Ovary (tissue), 9 donors: ENCODE data around the gene SEMA3B. TPM values are rescaled to one million over a fixed set of nuclear protein-coding genes. Genes with fewer than 3 reads are reported as not detected.

Experiments used
- DNase-seq, 5 donors: peaks; one replicate each; pipeline ENCODE4 v3.0.0-alpha.2; 2019 to 2020
- H3K27ac ChIP-seq, 2 donors: fragments of 200-600 bp; one replicate each; pipeline versions ENCODE4 v1.5.1 to v1.8.0; 2019 to 2022
- H3K27me3 ChIP-seq: fragments of 200-600 bp; one replicate; pipeline ENCODE4 v1.8.0; 2022
- H3K36me3 ChIP-seq: fragments of 200-600 bp; sonication (generic); one replicate; pipeline ENCODE4 v1.5.1; 2019
- H3K4me1 ChIP-seq: one replicate; pipeline ENCODE4 v1.8.1; 2013; ENCODE audit warnings: mild to moderate bottlenecking, moderate library complexity; ENCODE audit not compliant: insufficient read depth
- H3K4me3 ChIP-seq: fragments of 200-600 bp; sonication (generic); one replicate; pipeline ENCODE4 v1.5.1; 2017
- H3K9me3 ChIP-seq, 2 donors: fragments of 200-600 bp in 1 of 2; sonication (generic) in 1 of 2; one replicate each; pipeline versions ENCODE4 v1.5.1 to v1.8.1; 2013 to 2019; ENCODE audit warnings: mild to moderate bottlenecking in 1 of 2, moderate library complexity in 1 of 2
- EP300 ChIP-seq: sonication (generic); formaldehyde crosslinking; IDR thresholded peaks from one replicate; pipeline ENCODE4 v1.6.1; 2017; ENCODE audit warnings: antibody characterized with exemption
- POLR2A ChIP-seq: fragments of 450-650 bp; IDR thresholded peaks from one replicate; pipeline ENCODE4 v1.6.1; 2017; ENCODE audit warnings: antibody characterized with exemption, mild to moderate bottlenecking, moderate library complexity
- WGBS, 3 donors: extraction: QIAGEN DNeasy Blood & Tissue Kit in 1 of 3; methylation state at CpG; one replicate each; pipeline versions ENCODE4 v1.1.5 to v1.1.7; 2013 to 2017; 5-methylcytosine and 5-hydroxymethylcytosine counted together
- intact Hi-C, 4 donors: fragments of 100-400 bp; cut with DNase I; formaldehyde crosslinking; loops; one replicate each; pipeline versions ENCODE4 v1.11.0 to v1.15.1; 2022 to 2023
- polyA plus RNA-seq, 2 donors: library from polyadenylated mRNA; stranded (reverse); fragments of 200-250 nt in 1 of 2; fragments of 350-450 nt in 1 of 2; fragmentation: Illumina TruSeq in 1 of 2; extraction: RNeasy Lipid Tissue Mini Kit (QIAGEN cat#74804) in 1 of 2; gene quantifications; one replicate each; pipeline ENCODE4 v1.2.3, GENCODE V29; 2013 to 2014
- total RNA-seq, 7 donors: library from RNA; depleted of rRNA in 2 of 7; stranded (reverse); fragments of >200 nt in 2 of 7; fragmentation: NEBNext Ultra II Directional in 3 of 7; extraction: Animal tissue kit (Norgen Biotek cat#: 25700) in 3 of 7; gene quantifications; one replicate each; pipeline versions ENCODE4 v1.1.0 to v1.2.4, GENCODE V29; 2016 to 2023
- TF ChIP-seq, protein P1 (sequence below), 3 donors: fragments of 450-650 bp in 2 of 3; fragments of 200-600 bp in 1 of 3; IDR thresholded peaks; one replicate each; pipeline versions ENCODE4 v1.5.1 to v1.8.0; 2016 to 2022; ENCODE audit warnings: antibody characterized with exemption in 3 of 3, mild to moderate bottlenecking in 1 of 3
- donor health status: DM: no; HTN: no; CAD: no; lungs with moderate emphysema.
- donor health status: DM: no; HTN: no; CAD: no.
- donor health status: Bipolar disorder and iron deficiency.
- donor health status: DM: yes; HTN: yes; CAD: no.
- donor health status: DM: no; HTN: no; CAD: no.
- donor health status: DM: yes; HTN: yes; CAD: no.

The SEMA3B gene
- total and polyA plus RNA-seq, 9 donors: 5.0 to 224 (median 51.1) TPM

DNA sequence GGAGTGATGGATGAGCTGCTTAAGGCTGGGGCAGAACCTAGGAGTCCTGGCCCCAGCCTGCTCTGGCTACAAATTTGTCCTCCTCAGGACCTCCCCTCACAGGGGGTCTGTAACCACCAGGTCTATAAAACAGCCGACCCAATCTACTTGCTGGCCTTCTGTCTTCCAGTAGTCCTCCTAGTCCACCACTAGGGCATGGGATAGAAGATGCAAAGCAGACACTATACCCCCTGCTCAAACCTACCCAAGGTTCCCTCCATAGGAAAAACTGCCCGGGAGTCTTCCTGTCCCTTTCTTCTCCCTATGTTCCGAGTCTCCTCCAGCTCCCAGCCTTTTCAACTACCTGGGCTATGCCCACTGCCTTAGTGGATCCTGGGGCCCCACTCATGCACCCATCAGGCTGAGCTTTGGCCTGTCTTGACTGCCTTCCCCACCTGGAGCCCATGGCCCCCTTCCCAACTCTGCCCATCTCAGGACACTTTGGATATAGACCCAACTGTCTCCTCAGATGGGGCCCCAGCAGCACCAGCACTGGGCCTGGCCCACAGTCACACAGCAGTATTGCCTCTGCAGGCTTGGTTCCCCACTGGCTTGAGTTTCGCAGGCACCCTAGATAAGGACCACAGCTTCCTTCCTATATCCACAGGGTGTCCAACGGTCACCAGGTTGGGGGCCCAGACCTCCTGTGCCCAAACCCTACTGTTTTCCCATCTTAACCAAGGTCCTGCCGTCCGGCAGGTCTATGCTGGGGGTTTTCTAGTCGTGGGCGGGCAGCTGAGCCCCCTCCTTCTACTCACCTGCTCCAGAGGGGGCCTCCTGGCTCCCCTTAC, 29.2 kb downstream of the SEMA3B start:
- H3K4me1 ChIP-seq: peaks cover 8% of the 10 kb centered on the region
- intact Hi-C loops: no loop called here
- peak in 2 of 5 donors; percentile 51 to 52 for DNase-seq
- H3K9me3 ChIP-seq: no peaks in the 10 kb centered on the region
- no peaks in the 10 kb centered on the region for H3K36me3 ChIP-seq
- peak overlapping the region; percentile 52 to 81 for H3K27ac ChIP-seq
- H3K27me3 ChIP-seq: no peaks in the 10 kb centered on the region
- TF ChIP-seq POLR2A (no peak), EP300 (no peak)
- TF ChIP-seq, protein P1, sequence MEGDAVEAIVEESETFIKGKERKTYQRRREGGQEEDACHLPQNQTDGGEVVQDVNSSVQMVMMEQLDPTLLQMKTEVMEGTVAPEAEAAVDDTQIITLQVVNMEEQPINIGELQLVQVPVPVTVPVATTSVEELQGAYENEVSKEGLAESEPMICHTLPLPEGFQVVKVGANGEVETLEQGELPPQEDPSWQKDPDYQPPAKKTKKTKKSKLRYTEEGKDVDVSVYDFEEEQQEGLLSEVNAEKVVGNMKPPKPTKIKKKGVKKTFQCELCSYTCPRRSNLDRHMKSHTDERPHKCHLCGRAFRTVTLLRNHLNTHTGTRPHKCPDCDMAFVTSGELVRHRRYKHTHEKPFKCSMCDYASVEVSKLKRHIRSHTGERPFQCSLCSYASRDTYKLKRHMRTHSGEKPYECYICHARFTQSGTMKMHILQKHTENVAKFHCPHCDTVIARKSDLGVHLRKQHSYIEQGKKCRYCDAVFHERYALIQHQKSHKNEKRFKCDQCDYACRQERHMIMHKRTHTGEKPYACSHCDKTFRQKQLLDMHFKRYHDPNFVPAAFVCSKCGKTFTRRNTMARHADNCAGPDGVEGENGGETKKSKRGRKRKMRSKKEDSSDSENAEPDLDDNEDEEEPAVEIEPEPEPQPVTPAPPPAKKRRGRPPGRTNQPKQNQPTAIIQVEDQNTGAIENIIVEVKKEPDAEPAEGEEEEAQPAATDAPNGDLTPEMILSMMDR (IDR thresholded peaks at IDR 0.05): no peak
- WGBS, 3 donors: 36 to 39% (median 36%) methylated on average over 9 of the region's 9 CpGs
- H3K4me3 ChIP-seq: peak overlapping the region; percentile 63

DNA sequence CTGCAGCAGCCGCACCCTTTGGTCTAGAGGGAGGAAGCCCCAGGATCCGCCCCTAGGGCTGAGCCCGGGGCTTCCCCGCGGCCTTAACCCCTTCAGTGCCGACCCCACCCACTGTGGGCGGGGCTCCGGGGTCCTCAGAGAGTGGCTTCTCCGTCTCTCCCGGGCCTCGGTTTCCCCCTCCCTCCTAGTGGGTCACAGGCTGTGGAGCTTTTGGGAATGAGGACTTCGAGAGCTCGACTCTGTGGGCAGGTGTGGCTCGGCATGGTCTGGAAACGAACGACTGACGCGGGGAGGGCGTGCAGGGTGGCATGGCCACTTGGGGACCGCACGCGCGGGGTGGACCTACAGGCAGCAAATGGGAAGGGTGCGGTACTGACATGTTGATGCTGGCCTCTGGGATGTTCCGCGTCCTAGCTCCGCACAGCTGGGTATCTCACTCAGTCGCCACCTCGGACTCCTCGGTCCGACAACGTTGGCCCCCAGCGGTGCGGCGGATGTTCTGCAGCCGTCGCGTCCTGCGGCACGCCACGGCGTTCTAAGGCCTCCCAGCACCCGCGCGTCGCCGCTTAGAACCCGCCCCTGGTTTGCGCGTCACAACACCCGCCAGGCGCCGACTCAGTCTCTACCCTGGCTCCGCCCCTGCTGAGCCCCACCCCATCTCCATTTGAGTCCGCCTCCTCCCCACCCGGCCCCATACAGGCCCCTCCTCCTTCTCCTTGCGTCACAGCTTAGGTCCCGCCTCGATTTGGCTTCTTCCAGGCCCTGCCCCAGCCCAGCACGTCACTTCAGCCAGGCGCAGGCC, 30.1 kb downstream of the SEMA3B start, which contains the start of the genes HYAL3 and NAA80:
Gene HYAL3 (minus strand): TSS at position 570 of the 802 bp plus-strand sequence. CDS start 3,803 bp downstream, outside the sequence.
Gene NAA80 (minus strand): TSS at position 570 of the 802 bp plus-strand sequence. CDS start 1,942 bp downstream, outside the sequence.
- TF ChIP-seq, protein P1 (IDR thresholded peaks at IDR 0.05): peak in 2 of 3 donors; percentile 55 to 67
- TF ChIP-seq POLR2A (peak; percentile 95), EP300 (peak; percentile 59)
- H3K4me1 ChIP-seq: peaks cover 13% of the 10 kb centered on the region
- no peaks in the 10 kb centered on the region for H3K27me3 ChIP-seq
- H3K9me3 ChIP-seq: no peaks in the 10 kb centered on the region
- no peaks in the 10 kb centered on the region for H3K36me3 ChIP-seq
- WGBS, 3 donors: 0% methylated on average over 56 to 61 of the region's 61 CpGs
- intact Hi-C loops: no loop called here
- DNase-seq: peak; percentile 99 to 100 (median 99)
- peak within 1 kb of the TSS; percentile 52 to 81 for H3K27ac ChIP-seq
- H3K4me3 ChIP-seq: peak within 1 kb of the TSS; percentile 63

DNA sequence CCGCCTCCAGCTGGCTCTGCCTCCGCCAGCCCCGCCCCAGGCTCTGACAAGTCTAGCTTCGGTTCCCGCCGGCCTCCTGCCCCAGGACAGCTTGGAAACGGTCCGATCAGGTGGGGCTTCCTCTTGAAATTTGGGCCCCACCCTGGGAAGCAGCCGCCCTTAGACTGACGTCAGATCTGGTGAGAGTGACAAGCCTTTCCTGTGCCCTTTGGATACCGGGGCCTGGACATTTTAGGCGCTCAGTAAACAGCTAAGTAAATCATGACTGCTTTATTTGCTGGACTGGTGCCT, 30.6 kb downstream of the SEMA3B start:
- 0 to 2% (median 1%) methylated on average over 12 of the region's 12 CpGs for WGBS, 3 donors

More for the DNA sequence above, 30.6 kb downstream of the SEMA3B start:
- H3K4me3 ChIP-seq: peak overlapping the region; percentile 37
- intact Hi-C loops: no loop called here
- TF ChIP-seq, protein P1 (IDR thresholded peaks at IDR 0.05): no peak
- peak; percentile 19 for TF ChIP-seq POLR2A
- no peak for DNase-seq
- H3K9me3 ChIP-seq: no peaks in the 10 kb centered on the region
- H3K36me3 ChIP-seq: no peaks in the 10 kb centered on the region
- no peaks in the 10 kb centered on the region for H3K27me3 ChIP-seq
- peaks cover 13% of the 10 kb centered on the region for H3K4me1 ChIP-seq
- peak overlapping the region; percentile 9 to 68 for H3K27ac ChIP-seq
